Sigmoid colon (tissue), 7 donors: ENCODE data around the gene IP6K3. TPM values are rescaled to one million over a fixed set of nuclear protein-coding genes. Genes with fewer than 3 reads are reported as not detected.

Source experiments
- DNase-seq: peaks from one replicate; pipeline ENCODE4 v3.0.0-alpha.2; 2019
- H3K27ac ChIP-seq, 4 donors: fragments of 200-600 bp; sonication (generic); one replicate each; pipeline ENCODE4 v1.5.1; 2016 to 2019; ENCODE audit warnings: mild to moderate bottlenecking in 1 of 4
- H3K27me3 ChIP-seq, 3 donors: fragments of 200-600 bp; sonication (generic); one replicate each; pipeline ENCODE4 v1.5.1; 2019; ENCODE audit warnings: mild to moderate bottlenecking in 1 of 3
- H3K36me3 ChIP-seq, 4 donors: fragments of 200-600 bp; sonication (generic); one replicate each; pipeline ENCODE4 v1.5.1; 2016 to 2019
- H3K4me1 ChIP-seq, 4 donors: fragments of 200-600 bp; sonication (generic); one replicate each; pipeline ENCODE4 v1.5.1; 2017 to 2019
- H3K4me3 ChIP-seq, 4 donors: fragments of 200-600 bp; sonication (generic); one replicate each; pipeline ENCODE4 v1.5.1; 2017 to 2019; ENCODE audit warnings: mild to moderate bottlenecking in 2 of 4, moderate library complexity in 1 of 4
- H3K9me3 ChIP-seq, 4 donors: fragments of 200-600 bp in 3 of 4; sonication (generic) in 3 of 4; one replicate each; pipeline versions ENCODE4 v1.5.1 to v1.6.1; 2013 to 2019
- EP300 ChIP-seq, 4 donors: sonication (generic); formaldehyde crosslinking; IDR thresholded peaks; one replicate each; pipeline ENCODE4 v1.6.1; 2017; ENCODE audit warnings: antibody characterized with exemption in 4 of 4
- POLR2A ChIP-seq, 2 donors: fragments of 450-650 bp; IDR thresholded peaks; one replicate each; pipeline ENCODE4 v1.6.1; 2016; ENCODE audit warnings: antibody characterized with exemption in 2 of 2, mild to moderate bottlenecking in 2 of 2, moderate library complexity in 2 of 2
- POLR2AphosphoS5 ChIP-seq, 4 donors: sonication (generic); formaldehyde crosslinking; IDR thresholded peaks; one replicate each; pipeline ENCODE4 v1.6.1; 2017; ENCODE audit warnings: antibody characterized with exemption in 4 of 4
- WGBS, 2 donors: extraction: QIAGEN DNeasy Blood & Tissue Kit; methylation state at CpG; one replicate each; pipeline ENCODE4 v1.1.7; 2013; 5-methylcytosine and 5-hydroxymethylcytosine counted together
- intact Hi-C: fragments of 100-400 bp; cut with DNase I; formaldehyde crosslinking; loops from one replicate; pipeline ENCODE4 v1.15.1; 2023
- polyA plus RNA-seq, 3 donors: library from polyadenylated mRNA; stranded (reverse); fragments of 200-250 nt; gene quantifications; one replicate each; pipeline ENCODE4 v1.2.3, GENCODE V29; 2013
- total RNA-seq, 4 donors: library from RNA; depleted of rRNA; stranded (reverse); fragments of >200 nt; gene quantifications; one replicate each; pipeline ENCODE4 v1.1.0, GENCODE V29; 2016
- TF ChIP-seq, protein P1 (sequence below), 4 experiments: fragments of 450-650 bp in 3 of 4; fragments of 200-600 bp in 1 of 4; IDR thresholded peaks; one replicate each; pipeline ENCODE4 v1.5.1; 2016 to 2019; ENCODE audit warnings: antibody characterized with exemption in 4 of 4, mild to moderate bottlenecking in 3 of 4, moderate library complexity in 2 of 4
- donor health status: healthy with polysubstance abuse.
- donor health status: Bipolar disorder and iron deficiency.
- donor health status: healthy.

IP6K3 gene
- total and polyA plus RNA-seq, 7 donors, result 0.46 to 10.3 (median 4.9) TPM

DNA sequence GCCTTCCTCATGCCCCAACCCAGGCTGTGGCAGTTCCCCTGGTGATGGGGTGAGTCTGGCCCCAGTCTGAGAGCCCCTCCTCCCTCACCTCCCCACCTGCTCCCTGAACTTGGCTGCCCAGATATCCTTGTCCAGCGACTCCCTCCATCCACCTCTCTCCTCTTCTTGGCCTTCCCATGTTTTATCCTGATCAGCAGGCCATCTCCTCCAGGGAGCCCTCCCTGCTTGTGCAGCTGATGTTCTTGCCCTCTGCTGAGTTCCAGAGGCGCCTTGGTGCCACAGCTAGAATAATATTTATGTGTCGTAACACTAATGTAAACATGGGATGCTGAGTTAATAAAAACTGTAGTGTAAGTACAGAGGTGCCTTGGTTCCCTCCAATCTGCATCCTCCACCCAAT is 10.4 kb upstream of the IP6K3 start:
- Histone ChIP-seq H3K9me3 (no peaks in the 10 kb centered on the region), H3K27ac (no peak overlapping the region), H3K4me1 (peaks cover 0 to 19% (median 12%) of the 10 kb centered on the region in 4 donors), H3K4me3 (no peak overlapping the region), H3K36me3 (no peaks in the 10 kb centered on the region), H3K27me3 (no peaks in the 10 kb centered on the region)
- no peak for DNase-seq
- 58 to 82% methylated on average over 3 of the region's 3 CpGs for WGBS, 2 donors
- no peak for TF ChIP-seq EP300 (IDR thresholded peaks at IDR 0.05)
- TF ChIP-seq POLR2A (IDR thresholded peaks at IDR 0.05), result no peak
- TF ChIP-seq POLR2AphosphoS5 (IDR thresholded peaks at IDR 0.05), result no peak
- TF ChIP-seq, protein P1, sequence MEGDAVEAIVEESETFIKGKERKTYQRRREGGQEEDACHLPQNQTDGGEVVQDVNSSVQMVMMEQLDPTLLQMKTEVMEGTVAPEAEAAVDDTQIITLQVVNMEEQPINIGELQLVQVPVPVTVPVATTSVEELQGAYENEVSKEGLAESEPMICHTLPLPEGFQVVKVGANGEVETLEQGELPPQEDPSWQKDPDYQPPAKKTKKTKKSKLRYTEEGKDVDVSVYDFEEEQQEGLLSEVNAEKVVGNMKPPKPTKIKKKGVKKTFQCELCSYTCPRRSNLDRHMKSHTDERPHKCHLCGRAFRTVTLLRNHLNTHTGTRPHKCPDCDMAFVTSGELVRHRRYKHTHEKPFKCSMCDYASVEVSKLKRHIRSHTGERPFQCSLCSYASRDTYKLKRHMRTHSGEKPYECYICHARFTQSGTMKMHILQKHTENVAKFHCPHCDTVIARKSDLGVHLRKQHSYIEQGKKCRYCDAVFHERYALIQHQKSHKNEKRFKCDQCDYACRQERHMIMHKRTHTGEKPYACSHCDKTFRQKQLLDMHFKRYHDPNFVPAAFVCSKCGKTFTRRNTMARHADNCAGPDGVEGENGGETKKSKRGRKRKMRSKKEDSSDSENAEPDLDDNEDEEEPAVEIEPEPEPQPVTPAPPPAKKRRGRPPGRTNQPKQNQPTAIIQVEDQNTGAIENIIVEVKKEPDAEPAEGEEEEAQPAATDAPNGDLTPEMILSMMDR (IDR thresholded peaks at IDR 0.05), result no peak
- intact Hi-C loops, result no loop called here

DNA sequence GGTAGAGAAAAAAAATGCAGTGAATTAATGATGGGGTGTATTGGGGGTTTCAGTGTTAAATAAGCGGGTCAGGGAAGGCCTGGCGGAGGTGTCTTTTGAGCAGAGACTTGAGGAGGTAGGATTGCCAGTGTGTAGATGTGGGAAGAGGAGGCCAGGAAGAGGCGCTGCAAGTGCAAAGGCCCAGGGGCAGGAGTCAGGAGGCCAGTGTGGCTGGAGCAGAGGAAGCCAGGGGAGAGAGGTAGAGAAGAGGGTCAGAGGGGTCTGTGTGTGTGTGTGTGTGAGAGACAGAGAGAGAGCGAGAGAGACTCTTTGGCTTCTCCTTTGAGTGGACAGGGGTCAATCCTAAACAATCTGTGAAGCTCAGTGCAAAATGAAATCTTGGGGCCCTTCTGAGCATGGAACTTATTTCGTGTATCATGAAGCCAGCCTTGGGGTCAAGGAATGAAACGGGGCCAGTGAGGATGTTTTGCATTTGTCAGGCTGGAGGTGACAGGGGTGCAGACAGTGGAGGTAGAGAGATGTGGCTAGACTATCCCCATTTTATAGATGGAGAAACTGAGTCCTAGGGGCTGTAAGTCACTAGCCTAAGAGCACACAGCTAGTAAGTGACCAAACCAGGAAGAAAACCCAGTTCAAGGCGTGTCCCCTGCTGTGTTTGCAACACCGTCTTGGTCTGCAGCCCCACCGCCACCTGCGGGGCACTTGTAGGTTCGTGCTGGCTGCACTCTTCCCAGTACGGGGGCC is 9.7 kb upstream of the IP6K3 start:
- TF ChIP-seq POLR2AphosphoS5 (IDR thresholded peaks at IDR 0.05) (no peak), EP300 (IDR thresholded peaks at IDR 0.05) (no peak), POLR2A (IDR thresholded peaks at IDR 0.05) (no peak)
- TF ChIP-seq, protein P1 (IDR thresholded peaks at IDR 0.05), result no peak
- H3K9me3 ChIP-seq, result no peaks in the 10 kb centered on the region
- 65 to 84% methylated on average over 12 of the region's 12 CpGs for WGBS, 2 donors
- H3K27ac ChIP-seq, result no peak overlapping the region
- no peak overlapping the region for H3K4me3 ChIP-seq
- peaks cover 0 to 11% (median 5%) of the 10 kb centered on the region in 4 donors for H3K4me1 ChIP-seq
- no peaks in the 10 kb centered on the region for H3K27me3 ChIP-seq
- DNase-seq, result no peak
- intact Hi-C loops, result no loop called here
- H3K36me3 ChIP-seq, result no peaks in the 10 kb centered on the region

DNA sequence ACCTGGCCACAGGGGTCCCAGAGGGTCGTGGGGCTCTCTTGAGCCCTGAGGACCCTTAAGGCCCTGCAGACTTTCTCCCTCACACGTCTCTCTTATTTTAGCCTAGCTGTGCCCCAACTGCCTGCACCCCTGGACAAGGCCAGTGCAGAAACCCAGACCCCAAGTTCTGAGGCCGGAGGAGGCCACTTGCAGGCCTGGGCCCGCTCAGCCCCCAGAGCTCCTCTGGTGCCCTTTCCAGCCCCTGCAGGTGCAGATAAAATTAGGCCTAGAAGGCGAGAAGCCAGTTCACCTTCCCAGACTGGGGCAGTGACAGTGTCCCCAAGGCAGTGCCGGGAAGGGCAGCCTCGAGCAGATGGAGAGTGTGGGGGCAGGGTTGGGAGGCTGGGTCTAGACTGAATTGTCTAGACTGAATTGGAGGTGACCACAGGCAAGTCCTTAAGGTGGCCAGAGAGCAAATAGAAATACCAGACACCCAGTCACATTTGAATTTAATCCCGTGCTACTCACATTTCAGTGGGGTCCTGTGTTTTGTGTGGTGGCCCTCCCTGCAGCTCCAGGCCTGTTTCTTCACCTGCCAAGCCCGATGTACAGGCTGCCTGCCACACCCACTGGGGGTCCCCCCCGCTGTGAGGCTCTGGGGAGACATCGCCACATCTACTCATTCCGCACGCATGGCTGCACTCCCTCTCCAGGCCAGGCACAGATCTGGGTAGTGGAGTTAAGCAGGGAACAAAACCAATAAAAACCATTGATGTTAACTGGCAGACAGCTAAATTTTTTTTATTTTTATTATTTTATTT is 8.6 kb upstream of the IP6K3 start:
- intact Hi-C loops, result no loop called here
- no peaks in the 10 kb centered on the region for H3K27me3 ChIP-seq
- H3K9me3 ChIP-seq, result no peaks in the 10 kb centered on the region
- H3K36me3 ChIP-seq, result no peaks in the 10 kb centered on the region
- H3K4me1 ChIP-seq, result peaks cover 0 to 6% (median 2%) of the 10 kb centered on the region in 4 donors
- H3K27ac ChIP-seq, result no peak overlapping the region
- no peak for DNase-seq
- 78 to 82% methylated on average over 13 of the region's 13 CpGs for WGBS, 2 donors
- no peak for TF ChIP-seq POLR2AphosphoS5 (IDR thresholded peaks at IDR 0.05)
- TF ChIP-seq, protein P1 (IDR thresholded peaks at IDR 0.05), result no peak
- TF ChIP-seq EP300 (IDR thresholded peaks at IDR 0.05), result no peak
- TF ChIP-seq POLR2A (IDR thresholded peaks at IDR 0.05), result no peak
- H3K4me3 ChIP-seq, result no peak overlapping the region

DNA sequence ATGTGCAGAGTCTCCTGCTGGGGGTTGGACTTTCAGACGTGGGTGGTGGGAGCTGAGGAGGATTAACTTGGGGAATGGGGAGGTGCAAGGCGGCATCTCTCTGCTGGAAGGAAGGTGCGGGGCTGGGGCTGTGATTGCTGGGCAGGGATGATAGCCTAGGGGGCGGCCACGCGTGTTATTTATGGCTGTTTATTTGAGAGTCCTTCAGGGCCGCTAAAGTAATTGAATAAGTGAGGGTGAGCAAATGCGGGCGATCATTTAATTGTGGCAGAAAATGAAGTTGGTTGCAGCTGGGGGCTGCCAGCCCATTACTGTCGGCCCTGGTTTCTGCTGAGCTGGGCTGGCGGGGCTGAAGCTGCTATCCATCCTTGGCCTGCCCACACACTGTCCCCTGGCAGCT is 7.5 kb upstream of the IP6K3 start:
- DNase-seq, result no peak
- WGBS, 2 donors, result 89 to 90% methylated on average over 11 of the region's 11 CpGs
- H3K4me3 ChIP-seq, result no peak overlapping the region
- H3K4me1 ChIP-seq, result peaks cover 0 to 6% (median 2%) of the 10 kb centered on the region in 4 donors
- no peaks in the 10 kb centered on the region for H3K27me3 ChIP-seq
- intact Hi-C loops, result no loop called here
- no peak overlapping the region for H3K27ac ChIP-seq
- TF ChIP-seq POLR2AphosphoS5 (IDR thresholded peaks at IDR 0.05) (no peak), POLR2A (IDR thresholded peaks at IDR 0.05) (no peak), EP300 (IDR thresholded peaks at IDR 0.05) (no peak)
- TF ChIP-seq, protein P1 (IDR thresholded peaks at IDR 0.05), result no peak
- no peaks in the 10 kb centered on the region for H3K9me3 ChIP-seq
- no peaks in the 10 kb centered on the region for H3K36me3 ChIP-seq
